HepG2 (cell line): ENCODE results near the gene ZNF548. TPM values are rescaled to one million over a fixed set of nuclear protein-coding genes. Genes with fewer than 3 reads are reported as not detected.

Source experiments
- NFKB2 ChIP-seq: sonication (generic); formaldehyde crosslinking; IDR thresholded peaks from 2 replicates; pipeline ENCODE4 v1.4.0; 2020; ENCODE audit warnings: missing genetic modification reagents, borderline replicate concordance
- SRSF1 ChIP-seq: fragments of 200-400 bp; formaldehyde crosslinking; optimal IDR thresholded peaks from 2 replicates; pipeline ENCODE3; 2017; ENCODE audit warnings: mild to moderate bottlenecking, low read depth, low read length, moderate library complexity
- STAG1 ChIP-seq: sonication (generic); formaldehyde crosslinking; IDR thresholded peaks from 2 replicates; pipeline ENCODE4 v1.4.0; 2020; ENCODE audit warnings: missing genetic modification reagents
- YEATS4 ChIP-seq: sonication (generic); formaldehyde crosslinking; IDR thresholded peaks from 2 replicates; pipeline ENCODE4 v1.4.0; 2020; ENCODE audit warnings: missing genetic modification reagents, borderline replicate concordance
- ZFYVE20 ChIP-seq: sonication (generic); formaldehyde crosslinking; IDR thresholded peaks from 2 replicates; pipeline ENCODE4 v1.8.0; 2023; ENCODE audit warnings: low read depth, mild to moderate bottlenecking, moderate library complexity, missing genetic modification reagents, borderline replicate concordance
- ZNF674 ChIP-seq: sonication (generic); formaldehyde crosslinking; IDR thresholded peaks from 2 replicates; pipeline ENCODE4 v1.5.0; 2020; ENCODE audit warnings: low read depth, mild to moderate bottlenecking, missing genetic modification reagents
- polyA plus RNA-seq, 8 experiments: library from polyadenylated mRNA; depleted of rRNA in 3 of 8; stranded (reverse) in 7 of 8; unstranded in 1 of 8; fragments of >200 nt; fragmentation: Illumina TruSeq in 4 of 8; extraction: Trizol in 4 of 8; gene quantifications; 2 replicates each; pipeline versions ENCODE4 v1.2.1 to v1.2.3, GENCODE V29; 2011 to 2016; ENCODE audit warnings: low read depth in 4 of 8, missing spikeins in 1 of 8, mixed read lengths in 1 of 8; ENCODE audit not compliant: insufficient read depth in 1 of 8
- total RNA-seq, 5 experiments: library from RNA; depleted of rRNA; stranded (reverse); fragments of >200 nt; fragmentation: Illumina TruSeq; extraction: Trizol; gene quantifications; 2 replicates each; pipeline ENCODE4 v1.2.3, GENCODE V29; 2016; ENCODE audit warnings: low read depth in 1 of 5
- TF ChIP-seq, protein P1 (sequence below): sonication (generic); formaldehyde crosslinking; IDR thresholded peaks from one replicate; pipeline ENCODE4 v1.5.1; 2020; ENCODE audit warnings: mild to moderate bottlenecking, missing genetic modification reagents; ENCODE audit errors: not compliant biosample characterization
- TF ChIP-seq, protein P2 (sequence below): sonication (generic); formaldehyde crosslinking; IDR thresholded peaks from 2 replicates; pipeline ENCODE4 v1.4.0; 2020; ENCODE audit warnings: missing genetic modification reagents
- TF ChIP-seq, protein P3 (sequence below): sonication (generic); formaldehyde crosslinking; IDR thresholded peaks from 2 replicates; pipeline ENCODE4 v1.8.1; 2023; ENCODE audit warnings: mild to moderate bottlenecking, moderate library complexity, missing genetic modification reagents
- TF ChIP-seq, protein P4 (sequence below): sonication (generic); formaldehyde crosslinking; IDR thresholded peaks from 2 replicates; pipeline ENCODE4 v1.5.1; 2020; ENCODE audit warnings: missing genetic modification reagents, mild to moderate bottlenecking, borderline replicate concordance
- TF ChIP-seq, protein P5 (sequence below): IDR thresholded peaks from 2 replicates; pipeline ENCODE4 v1.6.1; 2016; ENCODE audit warnings: mild to moderate bottlenecking, missing biosample characterization, missing genetic modification reagents

Gene ZNF548
- total and polyA plus RNA-seq, 2 of the 13 experiments (the other 11 are each of a cell fraction or from before 2014, with no cell fraction given): 19.6 to 24.9 TPM

DNA sequence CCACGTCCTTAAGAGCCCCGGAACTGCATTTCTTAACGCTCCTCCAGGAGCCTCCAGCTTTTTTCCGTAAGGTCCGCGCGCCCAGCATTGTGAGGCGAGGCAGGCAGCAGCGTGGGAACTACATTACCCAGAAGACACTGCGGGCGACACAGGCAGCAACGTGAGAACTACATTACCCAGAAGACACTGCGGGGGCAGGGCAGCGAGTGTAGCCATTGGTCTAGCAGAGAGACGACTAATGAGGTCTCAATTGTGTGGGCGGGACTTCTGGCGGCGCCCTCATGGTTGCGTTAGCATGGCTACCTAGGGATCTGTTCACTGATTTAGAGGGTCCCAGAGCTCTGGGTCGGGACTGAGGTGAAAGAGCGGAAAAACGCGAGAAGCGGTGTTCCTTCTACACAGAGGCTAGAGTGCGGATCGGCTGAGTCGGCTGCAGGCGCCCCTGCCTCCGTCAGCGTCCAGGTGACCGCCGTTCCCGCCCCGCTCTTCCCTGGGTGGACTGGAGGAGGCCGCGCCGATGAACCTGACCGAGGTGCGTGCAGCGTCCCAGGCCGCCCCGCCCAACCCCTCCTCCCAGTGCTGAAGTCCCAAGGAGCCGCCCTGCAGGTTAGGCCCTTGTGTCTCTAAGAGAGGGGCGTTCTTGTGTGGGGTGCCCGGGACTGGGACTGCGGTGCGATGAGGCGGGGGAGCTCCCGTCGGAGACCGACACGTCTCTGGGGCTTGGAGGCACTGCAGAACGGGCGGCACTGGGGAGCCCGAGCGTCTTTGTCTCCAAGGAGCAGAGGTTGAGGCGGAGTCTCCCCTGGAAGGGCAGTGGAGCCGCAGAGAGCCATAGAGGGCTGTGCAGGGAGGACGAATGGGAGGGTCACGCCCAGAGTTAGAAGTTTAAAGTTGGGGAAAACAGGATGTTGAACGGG is 45.7 kb downstream of the ZNF548 start, which contains the start of gene ZNF749 (continued):
- TF ChIP-seq SRSF1 (no peak), ZFYVE20 (CRISPR knock-in tag) (no peak), STAG1 (no peak), NFKB2 (CRISPR knock-in tag) (no peak), ZNF674 (CRISPR knock-in tag) (no peak), YEATS4 (CRISPR knock-in tag) (peak; percentile 61)
- TF ChIP-seq, protein P1, sequence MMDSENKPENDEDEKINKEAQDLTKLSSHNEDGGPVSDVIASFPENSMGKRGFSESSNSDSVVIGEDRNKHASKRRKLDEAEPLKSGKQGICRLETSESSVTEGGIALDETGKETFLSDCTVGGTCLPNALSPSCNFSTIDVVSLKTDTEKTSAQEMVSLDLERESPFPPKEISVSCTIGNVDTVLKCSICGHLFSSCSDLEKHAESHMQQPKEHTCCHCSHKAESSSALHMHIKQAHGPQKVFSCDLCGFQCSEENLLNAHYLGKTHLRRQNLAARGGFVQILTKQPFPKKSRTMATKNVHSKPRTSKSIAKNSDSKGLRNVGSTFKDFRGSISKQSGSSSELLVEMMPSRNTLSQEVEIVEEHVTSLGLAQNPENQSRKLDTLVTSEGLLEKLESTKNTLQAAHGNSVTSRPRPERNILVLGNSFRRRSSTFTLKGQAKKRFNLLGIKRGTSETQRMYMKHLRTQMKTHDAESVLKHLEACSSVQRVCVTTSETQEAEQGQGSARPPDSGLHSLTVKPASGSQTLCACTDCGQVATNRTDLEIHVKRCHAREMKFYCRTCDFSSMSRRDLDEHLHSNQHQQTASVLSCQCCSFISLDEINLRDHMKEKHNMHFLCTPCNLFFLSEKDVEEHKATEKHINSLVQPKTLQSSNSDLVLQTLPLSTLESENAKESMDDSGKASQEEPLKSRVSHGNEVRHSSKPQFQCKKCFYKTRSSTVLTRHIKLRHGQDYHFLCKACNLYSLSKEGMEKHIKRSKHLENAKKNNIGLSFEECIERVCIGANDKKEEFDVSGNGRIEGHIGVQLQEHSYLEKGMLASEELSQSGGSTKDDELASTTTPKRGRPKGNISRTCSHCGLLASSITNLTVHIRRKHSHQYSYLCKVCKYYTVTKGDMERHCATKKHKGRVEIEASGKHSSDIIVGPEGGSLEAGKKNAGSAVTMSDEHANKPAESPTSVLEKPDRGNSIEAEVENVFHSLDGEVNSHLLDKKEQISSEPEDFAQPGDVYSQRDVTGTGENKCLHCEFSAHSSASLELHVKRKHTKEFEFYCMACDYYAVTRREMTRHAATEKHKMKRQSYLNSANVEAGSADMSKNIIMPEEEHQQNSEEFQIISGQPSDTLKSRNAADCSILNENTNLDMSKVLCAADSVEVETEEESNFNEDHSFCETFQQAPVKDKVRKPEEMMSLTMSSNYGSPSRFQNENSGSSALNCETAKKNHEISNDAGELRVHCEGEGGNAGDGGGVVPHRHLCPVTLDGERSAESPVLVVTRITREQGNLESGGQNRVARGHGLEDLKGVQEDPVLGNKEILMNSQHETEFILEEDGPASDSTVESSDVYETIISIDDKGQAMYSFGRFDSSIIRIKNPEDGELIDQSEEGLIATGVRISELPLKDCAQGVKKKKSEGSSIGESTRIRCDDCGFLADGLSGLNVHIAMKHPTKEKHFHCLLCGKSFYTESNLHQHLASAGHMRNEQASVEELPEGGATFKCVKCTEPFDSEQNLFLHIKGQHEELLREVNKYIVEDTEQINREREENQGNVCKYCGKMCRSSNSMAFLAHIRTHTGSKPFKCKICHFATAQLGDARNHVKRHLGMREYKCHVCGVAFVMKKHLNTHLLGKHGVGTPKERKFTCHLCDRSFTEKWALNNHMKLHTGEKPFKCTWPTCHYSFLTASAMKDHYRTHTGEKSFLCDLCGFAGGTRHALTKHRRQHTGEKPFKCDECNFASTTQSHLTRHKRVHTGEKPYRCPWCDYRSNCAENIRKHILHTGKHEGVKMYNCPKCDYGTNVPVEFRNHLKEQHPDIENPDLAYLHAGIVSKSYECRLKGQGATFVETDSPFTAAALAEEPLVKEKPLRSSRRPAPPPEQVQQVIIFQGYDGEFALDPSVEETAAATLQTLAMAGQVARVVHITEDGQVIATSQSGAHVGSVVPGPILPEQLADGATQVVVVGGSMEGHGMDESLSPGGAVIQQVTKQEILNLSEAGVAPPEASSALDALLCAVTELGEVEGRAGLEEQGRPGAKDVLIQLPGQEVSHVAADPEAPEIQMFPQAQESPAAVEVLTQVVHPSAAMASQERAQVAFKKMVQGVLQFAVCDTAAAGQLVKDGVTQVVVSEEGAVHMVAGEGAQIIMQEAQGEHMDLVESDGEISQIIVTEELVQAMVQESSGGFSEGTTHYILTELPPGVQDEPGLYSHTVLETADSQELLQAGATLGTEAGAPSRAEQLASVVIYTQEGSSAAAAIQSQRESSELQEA (CRISPR knock-in tag): peak; percentile 14
- TF ChIP-seq, protein P2, sequence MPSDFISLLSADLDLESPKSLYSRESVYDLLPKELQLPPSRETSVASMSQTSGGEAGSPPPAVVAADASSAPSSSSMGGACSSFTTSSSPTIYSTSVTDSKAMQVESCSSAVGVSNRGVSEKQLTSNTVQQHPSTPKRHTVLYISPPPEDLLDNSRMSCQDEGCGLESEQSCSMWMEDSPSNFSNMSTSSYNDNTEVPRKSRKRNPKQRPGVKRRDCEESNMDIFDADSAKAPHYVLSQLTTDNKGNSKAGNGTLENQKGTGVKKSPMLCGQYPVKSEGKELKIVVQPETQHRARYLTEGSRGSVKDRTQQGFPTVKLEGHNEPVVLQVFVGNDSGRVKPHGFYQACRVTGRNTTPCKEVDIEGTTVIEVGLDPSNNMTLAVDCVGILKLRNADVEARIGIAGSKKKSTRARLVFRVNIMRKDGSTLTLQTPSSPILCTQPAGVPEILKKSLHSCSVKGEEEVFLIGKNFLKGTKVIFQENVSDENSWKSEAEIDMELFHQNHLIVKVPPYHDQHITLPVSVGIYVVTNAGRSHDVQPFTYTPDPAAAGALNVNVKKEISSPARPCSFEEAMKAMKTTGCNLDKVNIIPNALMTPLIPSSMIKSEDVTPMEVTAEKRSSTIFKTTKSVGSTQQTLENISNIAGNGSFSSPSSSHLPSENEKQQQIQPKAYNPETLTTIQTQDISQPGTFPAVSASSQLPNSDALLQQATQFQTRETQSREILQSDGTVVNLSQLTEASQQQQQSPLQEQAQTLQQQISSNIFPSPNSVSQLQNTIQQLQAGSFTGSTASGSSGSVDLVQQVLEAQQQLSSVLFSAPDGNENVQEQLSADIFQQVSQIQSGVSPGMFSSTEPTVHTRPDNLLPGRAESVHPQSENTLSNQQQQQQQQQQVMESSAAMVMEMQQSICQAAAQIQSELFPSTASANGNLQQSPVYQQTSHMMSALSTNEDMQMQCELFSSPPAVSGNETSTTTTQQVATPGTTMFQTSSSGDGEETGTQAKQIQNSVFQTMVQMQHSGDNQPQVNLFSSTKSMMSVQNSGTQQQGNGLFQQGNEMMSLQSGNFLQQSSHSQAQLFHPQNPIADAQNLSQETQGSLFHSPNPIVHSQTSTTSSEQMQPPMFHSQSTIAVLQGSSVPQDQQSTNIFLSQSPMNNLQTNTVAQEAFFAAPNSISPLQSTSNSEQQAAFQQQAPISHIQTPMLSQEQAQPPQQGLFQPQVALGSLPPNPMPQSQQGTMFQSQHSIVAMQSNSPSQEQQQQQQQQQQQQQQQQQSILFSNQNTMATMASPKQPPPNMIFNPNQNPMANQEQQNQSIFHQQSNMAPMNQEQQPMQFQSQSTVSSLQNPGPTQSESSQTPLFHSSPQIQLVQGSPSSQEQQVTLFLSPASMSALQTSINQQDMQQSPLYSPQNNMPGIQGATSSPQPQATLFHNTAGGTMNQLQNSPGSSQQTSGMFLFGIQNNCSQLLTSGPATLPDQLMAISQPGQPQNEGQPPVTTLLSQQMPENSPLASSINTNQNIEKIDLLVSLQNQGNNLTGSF (CRISPR knock-in tag): no peak; the same call in 1 of the 2 replicates
- TF ChIP-seq, protein P3, sequence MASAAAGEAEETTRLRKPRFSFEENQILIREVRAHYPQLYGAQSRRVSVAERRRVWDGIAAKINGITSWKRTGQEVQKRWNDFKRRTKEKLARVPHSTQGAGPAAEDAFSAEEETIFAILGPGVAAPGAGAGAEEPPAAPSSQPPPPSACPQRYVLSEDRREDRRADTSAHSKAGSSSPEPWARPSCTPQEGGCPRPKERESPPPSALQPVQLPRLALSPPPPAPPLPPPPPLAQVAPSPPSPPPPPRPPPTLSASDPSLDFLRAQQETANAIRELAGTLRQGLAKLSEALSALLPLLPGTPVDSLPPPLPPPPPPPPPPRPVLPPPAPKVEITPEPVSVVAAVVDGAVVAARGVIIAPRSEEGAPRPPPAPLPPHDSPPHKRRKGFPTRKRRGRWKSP: peak; percentile 47; the same call in 1 of the 2 replicates
- TF ChIP-seq, protein P4, sequence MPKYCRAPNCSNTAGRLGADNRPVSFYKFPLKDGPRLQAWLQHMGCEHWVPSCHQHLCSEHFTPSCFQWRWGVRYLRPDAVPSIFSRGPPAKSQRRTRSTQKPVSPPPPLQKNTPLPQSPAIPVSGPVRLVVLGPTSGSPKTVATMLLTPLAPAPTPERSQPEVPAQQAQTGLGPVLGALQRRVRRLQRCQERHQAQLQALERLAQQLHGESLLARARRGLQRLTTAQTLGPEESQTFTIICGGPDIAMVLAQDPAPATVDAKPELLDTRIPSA (CRISPR knock-in tag): no peak
- TF ChIP-seq, protein P5, sequence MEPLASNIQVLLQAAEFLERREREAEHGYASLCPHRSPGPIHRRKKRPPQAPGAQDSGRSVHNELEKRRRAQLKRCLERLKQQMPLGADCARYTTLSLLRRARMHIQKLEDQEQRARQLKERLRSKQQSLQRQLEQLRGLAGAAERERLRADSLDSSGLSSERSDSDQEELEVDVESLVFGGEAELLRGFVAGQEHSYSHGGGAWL (CRISPR knock-in tag): no peak; the same call in 1 of the 2 replicates
